ENCODE data around the gene NPTN. TPM values are rescaled to one million over a fixed set of nuclear protein-coding genes. Genes with fewer than 3 reads are reported as not detected.

The NPTN gene
- total and polyA plus RNA-seq, 12 donors: 26.5 to 197 (median 127) TPM

- Histone ChIP-seq H3K27ac (no peak overlapping the region), H3K4me3 (no peak overlapping the region), H3K27me3 (no peaks in the 10 kb centered on the region), H3K36me3 (replicated peaks in 1 of 2) (no peaks in the 10 kb centered on the region), H3K9me3 (replicated peaks in 1 of 3) (no peaks in the 10 kb centered on the region), H3K4me1 (replicated peaks in 1 of 2) (no peaks in the 10 kb centered on the region)
- TF ChIP-seq, protein P1, sequence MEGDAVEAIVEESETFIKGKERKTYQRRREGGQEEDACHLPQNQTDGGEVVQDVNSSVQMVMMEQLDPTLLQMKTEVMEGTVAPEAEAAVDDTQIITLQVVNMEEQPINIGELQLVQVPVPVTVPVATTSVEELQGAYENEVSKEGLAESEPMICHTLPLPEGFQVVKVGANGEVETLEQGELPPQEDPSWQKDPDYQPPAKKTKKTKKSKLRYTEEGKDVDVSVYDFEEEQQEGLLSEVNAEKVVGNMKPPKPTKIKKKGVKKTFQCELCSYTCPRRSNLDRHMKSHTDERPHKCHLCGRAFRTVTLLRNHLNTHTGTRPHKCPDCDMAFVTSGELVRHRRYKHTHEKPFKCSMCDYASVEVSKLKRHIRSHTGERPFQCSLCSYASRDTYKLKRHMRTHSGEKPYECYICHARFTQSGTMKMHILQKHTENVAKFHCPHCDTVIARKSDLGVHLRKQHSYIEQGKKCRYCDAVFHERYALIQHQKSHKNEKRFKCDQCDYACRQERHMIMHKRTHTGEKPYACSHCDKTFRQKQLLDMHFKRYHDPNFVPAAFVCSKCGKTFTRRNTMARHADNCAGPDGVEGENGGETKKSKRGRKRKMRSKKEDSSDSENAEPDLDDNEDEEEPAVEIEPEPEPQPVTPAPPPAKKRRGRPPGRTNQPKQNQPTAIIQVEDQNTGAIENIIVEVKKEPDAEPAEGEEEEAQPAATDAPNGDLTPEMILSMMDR (IDR thresholded peaks at IDR 0.05): no peak
- no peak for TF ChIP-seq POLR2A (IDR thresholded peaks at IDR 0.05)
- WGBS, 4 donors: 63 to 76% (median 68%) methylated on average over 3 of the region's 3 CpGs
- no peak for DNase-seq
- intact Hi-C loops (cut with DNase I): no loop called here
Observed at GRCh38 chr15:73518180-73518862, 114.9 kb downstream of the NPTN start.

- Histone ChIP-seq H3K4me1 (replicated peaks in 1 of 2) (no peaks in the 10 kb centered on the region), H3K27me3 (no peaks in the 10 kb centered on the region), H3K27ac (no peak overlapping the region), H3K36me3 (replicated peaks in 1 of 2) (no peaks in the 10 kb centered on the region), H3K9me3 (replicated peaks in 1 of 3) (no peaks in the 10 kb centered on the region), H3K4me3 (no peak overlapping the region)
- intact Hi-C loops (cut with DNase I): no loop called here
- 83 to 97% (median 89%) methylated on average over 2 of the region's 2 CpGs for WGBS, 4 donors
- DNase-seq: no peak
- TF ChIP-seq, protein P1 (IDR thresholded peaks at IDR 0.05): no peak
- no peak for TF ChIP-seq POLR2A (IDR thresholded peaks at IDR 0.05)
Observed at GRCh38 chr15:73517566-73517965, 115.6 kb downstream of the NPTN start.

DNA sequence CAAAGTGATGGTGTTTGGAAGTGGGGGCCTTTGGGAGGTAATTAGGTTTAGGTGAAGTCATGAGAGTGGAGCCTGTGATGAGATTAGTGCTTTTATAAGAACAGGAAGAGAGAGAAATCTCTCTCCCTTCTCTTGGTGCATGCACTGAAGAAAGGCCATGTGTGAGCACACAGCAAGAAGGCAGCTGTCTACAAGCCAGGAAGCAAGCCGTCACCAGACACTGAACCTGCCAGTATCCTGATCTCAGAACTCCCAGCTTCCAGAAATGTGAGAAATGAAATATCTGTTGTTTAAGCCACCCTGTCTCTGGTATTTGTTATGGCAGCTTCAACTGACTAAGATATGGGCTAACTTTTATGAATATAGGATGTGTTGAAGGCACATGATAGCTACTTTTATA is 117.7 kb downstream of the NPTN start:
- H3K9me3 ChIP-seq (replicated peaks in 1 of 3): no peaks in the 10 kb centered on the region
- no peaks in the 10 kb centered on the region for H3K4me1 ChIP-seq (replicated peaks in 1 of 2)
- no peak overlapping the region for H3K4me3 ChIP-seq
- H3K36me3 ChIP-seq (replicated peaks in 1 of 2): no peaks in the 10 kb centered on the region
- TF ChIP-seq POLR2A (IDR thresholded peaks at IDR 0.05): no peak
- TF ChIP-seq, protein P1 (IDR thresholded peaks at IDR 0.05): no peak
- intact Hi-C loops (cut with DNase I): no loop called here
- DNase-seq: no peak
- no peaks in the 10 kb centered on the region for H3K27me3 ChIP-seq
- WGBS, 4 donors: 90 to 95% (median 92%) methylated on average over 1 of the region's 1 CpG
- H3K27ac ChIP-seq: no peak overlapping the region

Other genes starting within 250 kb of the NPTN start
- not detected for gene REC114, start 190.2 kb downstream of the NPTN start, total RNA-seq
- under 1 TPM in 1 of 3 donors, not detected in 2; 0.40 TPM for gene REC114, start 190.2 kb downstream of the NPTN start, polyA plus RNA-seq
- gene CD276, start 51.0 kb upstream of the NPTN start, total RNA-seq: 100 to 1,000 TPM in 4 of 9 donors, 10 to 100 TPM in 5; 68.4 to 147 (median 88.2) TPM
- 10 to 100 TPM; 53.4 to 100.0 (median 78.7) TPM for gene CD276, start 51.0 kb upstream of the NPTN start, polyA plus RNA-seq
- gene INSYN1, start 120.0 kb upstream of the NPTN start, total RNA-seq: 1 to 10 TPM; 1.6 to 6.1 (median 3.6) TPM
- 10 to 100 TPM in 2 of 3 donors, under 1 TPM in 1; 0.68 to 19.5 (median 10.3) TPM for gene INSYN1, start 120.0 kb upstream of the NPTN start, polyA plus RNA-seq
- not detected for gene TBC1D21, start 240.2 kb upstream of the NPTN start, total RNA-seq
- not detected for gene TBC1D21, start 240.2 kb upstream of the NPTN start, polyA plus RNA-seq

Data from adrenal gland (tissue), 12 donors.